CD4-positive, alpha-beta T cell (primary cell): ENCODE results near the gene EDN1. TPM values are rescaled to one million over a fixed set of nuclear protein-coding genes. Genes with fewer than 3 reads are reported as not detected.

Source experiments
- ATAC-seq: fragments of 200-7000 bp; cut with Tn5 transposase; one replicate; pipeline ENCODE4 v1.10.0; 2022; ENCODE audit warnings: mild to moderate bottlenecking; ENCODE audit not compliant: poor library complexity
- CTCF ChIA-PET: fragments of 350-600 bp; sonication (Branson Sonifier 250); formaldehyde crosslinking; loops from one replicate; lab custom pipeline; 2021; ENCODE audit warnings: antibody characterized with exemption, inconsistent platforms; lab: Charles Lee
- POLR2A ChIA-PET: fragments of 350-600 bp; sonication (Branson Sonifier 250); formaldehyde crosslinking; loops from one replicate; lab custom pipeline; 2021; ENCODE audit warnings: antibody characterized with exemption, inconsistent platforms; lab: Charles Lee
- DNase-seq, 14 experiments: peaks; one replicate each; pipeline ENCODE4 v3.0.0-alpha.2; 2013 to 2020; ENCODE audit warnings: mixed read lengths in 2 of 14
- H3K27ac ChIP-seq, 2 donors: one replicate each; pipeline versions ENCODE4 v1.5.1 to v1.7.0; 2013; ENCODE audit warnings: low read length in 2 of 2, low read depth in 1 of 2, mild to moderate bottlenecking in 1 of 2
- H3K27me3 ChIP-seq, 2 experiments: 1 replicate in 1 of 2; 2 replicates in 1 of 2; pipeline versions ENCODE4 v1.6.1 to v1.7.0; 2013; ENCODE audit warnings: low read length in 2 of 2, control low read depth in 1 of 2, mild to moderate bottlenecking in 1 of 2, moderate library complexity in 1 of 2; ENCODE audit not compliant: insufficient read depth in 2 of 2, control insufficient read depth in 1 of 2
- H3K36me3 ChIP-seq: one replicate; pipeline ENCODE4 v1.6.1; 2013; ENCODE audit warnings: low read length, control low read depth; ENCODE audit not compliant: insufficient read depth
- H3K4me1 ChIP-seq: one replicate; pipeline ENCODE4 v1.6.1; 2013; ENCODE audit warnings: low read length, control low read depth; ENCODE audit not compliant: insufficient read depth
- H3K4me3 ChIP-seq: one replicate; pipeline ENCODE4 v1.5.1; 2013; ENCODE audit warnings: mild to moderate bottlenecking, low read length, moderate library complexity
- H3K9me3 ChIP-seq, 2 experiments: 1 replicate in 1 of 2; 2 replicates in 1 of 2; pipeline versions ENCODE4 v1.6.1 to v1.7.0; 2013; ENCODE audit warnings: low read length in 2 of 2, mild to moderate bottlenecking in 2 of 2, control low read depth in 1 of 2, moderate library complexity in 1 of 2; ENCODE audit not compliant: control insufficient read depth in 1 of 2, insufficient read depth in 1 of 2
- H3K27ac Mint-ChIP-seq: one replicate; pipeline ENCODE4 v1.8.0; 2020; ENCODE audit warnings: mixed read lengths
- H3K27me3 Mint-ChIP-seq: one replicate; pipeline ENCODE4 v1.8.0; 2021; ENCODE audit warnings: mixed read lengths
- H3K36me3 Mint-ChIP-seq: one replicate; pipeline ENCODE4 v1.8.0; 2021; ENCODE audit warnings: low read depth, mixed read lengths
- H3K4me1 Mint-ChIP-seq: one replicate; pipeline ENCODE4 v1.8.0; 2021; ENCODE audit warnings: low read depth, mixed read lengths
- H3K4me3 Mint-ChIP-seq: one replicate; pipeline ENCODE4 v1.8.0; 2020; ENCODE audit warnings: mild to moderate bottlenecking, mixed read lengths
- H3K9me3 Mint-ChIP-seq: one replicate; pipeline ENCODE4 v1.8.0; 2020; ENCODE audit warnings: mixed read lengths
- intact Hi-C, 2 experiments: fragments of 100-400 bp; cut with DNase I in 1 of 2; cut with micrococcal nuclease in 1 of 2; formaldehyde crosslinking; loops; one replicate each; pipeline versions ENCODE4 v1.15.1 to v1.9.0; 2023 to 2025; cut with DNase I, micrococcal nuclease
- total RNA-seq, 174 experiments: library from RNA in 2 of 174; stranded (reverse) in 2 of 174; gene quantifications; one replicate each; pipeline ENCODE4 v1.2.3 and lab custom pipeline; 2021 to 2026
- TF ChIP-seq, protein P1 (sequence below): fragments of 200-600 bp; IDR thresholded peaks from one replicate; pipeline ENCODE4 v1.8.0; 2022; ENCODE audit warnings: antibody characterized with exemption, mild to moderate bottlenecking

The EDN1 gene
- total RNA-seq, 2 experiments from 2014 or later = 0.80 to 1.1 TPM

DNA sequence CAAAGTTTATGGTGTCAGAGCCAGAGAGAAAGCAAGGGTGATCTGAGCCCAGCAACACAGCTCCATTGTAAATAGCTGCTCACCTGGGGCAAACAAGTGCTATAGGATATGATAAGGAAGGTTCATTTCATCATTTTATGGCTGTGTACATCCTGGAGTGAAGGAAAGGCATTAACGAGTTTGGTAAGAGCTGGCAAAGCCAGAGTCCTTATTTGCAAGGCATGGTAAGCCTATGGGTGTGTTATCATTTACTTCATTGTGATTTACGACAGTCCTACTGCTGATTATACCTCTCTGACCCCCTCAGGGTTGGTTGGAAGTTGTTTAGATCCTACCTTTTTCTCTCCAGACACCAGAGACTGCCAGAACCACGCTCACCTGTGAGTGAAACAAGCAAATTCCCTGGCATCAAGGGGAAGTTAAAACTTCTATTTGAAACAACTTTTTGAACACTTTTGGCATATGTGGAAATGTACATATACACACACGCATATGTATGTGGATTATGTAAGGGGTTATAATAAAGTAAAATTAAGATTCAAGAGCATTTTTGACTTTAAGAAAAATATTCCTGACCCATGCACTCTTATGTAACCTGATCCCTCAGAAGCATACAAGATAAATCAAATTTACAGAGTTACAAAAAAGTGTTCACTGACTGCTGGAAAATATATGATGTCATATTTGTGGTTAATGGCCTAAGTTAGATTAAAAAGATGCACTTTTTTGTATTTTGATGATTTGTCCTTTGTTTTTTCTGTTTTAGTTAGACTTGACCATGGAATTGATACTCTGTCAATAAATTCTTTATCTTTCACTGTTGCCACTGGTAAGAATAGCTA is 40.4 kb upstream of the EDN1 start:
- intact Hi-C loops = no loop called here
- H3K27ac Mint-ChIP-seq = no peak overlapping the region
- Histone ChIP-seq H3K4me3 (no peak overlapping the region), H3K27me3 (no peaks in the 10 kb centered on the region), H3K36me3 (no peaks in the 10 kb centered on the region), H3K27ac (no peak overlapping the region), H3K4me1 (no peaks in the 10 kb centered on the region), H3K9me3 (no peaks in the 10 kb centered on the region)
- ATAC-seq = no peak
- H3K36me3 Mint-ChIP-seq = no peaks in the 10 kb centered on the region
- TF ChIP-seq, protein P1, sequence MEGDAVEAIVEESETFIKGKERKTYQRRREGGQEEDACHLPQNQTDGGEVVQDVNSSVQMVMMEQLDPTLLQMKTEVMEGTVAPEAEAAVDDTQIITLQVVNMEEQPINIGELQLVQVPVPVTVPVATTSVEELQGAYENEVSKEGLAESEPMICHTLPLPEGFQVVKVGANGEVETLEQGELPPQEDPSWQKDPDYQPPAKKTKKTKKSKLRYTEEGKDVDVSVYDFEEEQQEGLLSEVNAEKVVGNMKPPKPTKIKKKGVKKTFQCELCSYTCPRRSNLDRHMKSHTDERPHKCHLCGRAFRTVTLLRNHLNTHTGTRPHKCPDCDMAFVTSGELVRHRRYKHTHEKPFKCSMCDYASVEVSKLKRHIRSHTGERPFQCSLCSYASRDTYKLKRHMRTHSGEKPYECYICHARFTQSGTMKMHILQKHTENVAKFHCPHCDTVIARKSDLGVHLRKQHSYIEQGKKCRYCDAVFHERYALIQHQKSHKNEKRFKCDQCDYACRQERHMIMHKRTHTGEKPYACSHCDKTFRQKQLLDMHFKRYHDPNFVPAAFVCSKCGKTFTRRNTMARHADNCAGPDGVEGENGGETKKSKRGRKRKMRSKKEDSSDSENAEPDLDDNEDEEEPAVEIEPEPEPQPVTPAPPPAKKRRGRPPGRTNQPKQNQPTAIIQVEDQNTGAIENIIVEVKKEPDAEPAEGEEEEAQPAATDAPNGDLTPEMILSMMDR = no peak
- H3K9me3 Mint-ChIP-seq = no peaks in the 10 kb centered on the region
- ChIA-PET CTCF (no interaction called here), POLR2A (interaction anchor here (0.9 kb wide), 1 partner anchor 41 kb away, joined by 4 read pairs; no protein-coding TSS in a partner anchor)
- no peak overlapping the region for H3K4me3 Mint-ChIP-seq
- H3K27me3 Mint-ChIP-seq = peaks cover 27% of the 10 kb centered on the region
- no peak for DNase-seq
- H3K4me1 Mint-ChIP-seq = no peaks in the 10 kb centered on the region

DNA sequence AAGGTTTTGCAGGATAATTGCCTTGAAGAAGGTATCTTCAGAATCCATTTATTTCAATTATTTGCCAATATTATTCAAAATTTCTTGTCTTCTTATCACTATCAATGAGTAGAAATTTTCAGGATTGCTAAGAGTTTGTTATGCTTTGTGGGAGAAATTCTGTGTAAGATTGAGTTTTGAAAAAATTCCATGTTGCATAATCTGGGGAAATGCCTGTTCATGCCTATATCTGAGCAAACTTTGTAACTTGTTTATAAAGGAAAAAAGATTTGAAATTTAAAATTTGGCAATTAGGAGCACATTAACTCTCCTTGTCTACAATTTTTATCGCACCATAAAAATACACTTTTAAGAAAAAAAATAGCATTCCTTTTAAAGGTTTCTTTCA is 39.8 kb upstream of the EDN1 start:
- no peaks in the 10 kb centered on the region for H3K4me1 Mint-ChIP-seq
- Histone ChIP-seq H3K27ac (no peak overlapping the region), H3K9me3 (no peaks in the 10 kb centered on the region), H3K27me3 (no peaks in the 10 kb centered on the region), H3K4me1 (no peaks in the 10 kb centered on the region), H3K36me3 (no peaks in the 10 kb centered on the region), H3K4me3 (no peak overlapping the region)
- no peaks in the 10 kb centered on the region for H3K9me3 Mint-ChIP-seq
- ChIA-PET CTCF (no interaction called here), POLR2A (interaction anchor here (0.9 kb wide), 1 partner anchor 40 kb away, joined by 4 read pairs; no protein-coding TSS in a partner anchor)
- DNase-seq = no peak
- H3K27ac Mint-ChIP-seq = no peak overlapping the region
- TF ChIP-seq, protein P1 = no peak
- H3K4me3 Mint-ChIP-seq = no peak overlapping the region
- peaks cover 27% of the 10 kb centered on the region for H3K27me3 Mint-ChIP-seq
- no peaks in the 10 kb centered on the region for H3K36me3 Mint-ChIP-seq
- no peak for ATAC-seq
- intact Hi-C loops = no loop called here

DNA sequence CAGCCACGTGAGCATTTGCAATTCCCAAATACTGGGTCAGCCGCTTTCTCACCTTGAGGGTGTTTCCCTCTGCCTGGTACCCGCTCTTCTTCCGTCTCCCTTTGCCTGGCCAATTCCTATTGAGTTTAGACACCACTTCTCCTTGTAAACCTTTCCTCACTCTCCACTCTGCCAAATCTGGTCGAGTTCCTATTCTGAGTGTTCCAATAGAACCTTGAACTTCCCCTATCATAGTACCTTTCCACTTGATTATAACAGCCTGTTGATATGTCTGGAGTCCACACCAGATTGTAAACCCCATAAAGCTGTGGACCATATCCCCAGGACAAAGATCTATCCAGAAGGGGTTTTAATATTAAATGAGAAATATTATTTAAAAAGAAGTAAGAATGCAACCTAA is 36.0 kb upstream of the EDN1 start:
- Histone ChIP-seq H3K27ac (no peak overlapping the region), H3K4me3 (no peak overlapping the region), H3K9me3 (no peaks in the 10 kb centered on the region), H3K27me3 (no peaks in the 10 kb centered on the region), H3K4me1 (no peaks in the 10 kb centered on the region), H3K36me3 (no peaks in the 10 kb centered on the region)
- no peak overlapping the region for H3K4me3 Mint-ChIP-seq
- ChIA-PET CTCF (no interaction called here), POLR2A (no interaction called here)
- H3K27me3 Mint-ChIP-seq = peaks cover 23% of the 10 kb centered on the region
- ATAC-seq = no peak
- no peaks in the 10 kb centered on the region for H3K4me1 Mint-ChIP-seq
- H3K36me3 Mint-ChIP-seq = no peaks in the 10 kb centered on the region
- no peak for DNase-seq
- no peaks in the 10 kb centered on the region for H3K9me3 Mint-ChIP-seq
- intact Hi-C loops = no loop called here
- TF ChIP-seq, protein P1 = no peak
- no peak overlapping the region for H3K27ac Mint-ChIP-seq
